Ascending aorta (tissue), 2 donors: ENCODE measurements around the gene EGFL7. TPM values are rescaled to one million over a fixed set of nuclear protein-coding genes. Genes with fewer than 3 reads are reported as not detected.

Source experiments
- DNase-seq, 2 donors: peaks; one replicate each; pipeline ENCODE4 v3.0.0-alpha.2; 2019; ENCODE audit warnings: low spot score in 2 of 2
- H3K27ac ChIP-seq, 2 donors: fragments of 200-600 bp; sonication (generic); one replicate each; pipeline ENCODE4 v1.5.1; 2016 to 2017; ENCODE audit warnings: mild to moderate bottlenecking in 1 of 2
- H3K27me3 ChIP-seq: fragments of 200-600 bp; sonication (generic); one replicate; pipeline ENCODE4 v1.5.1; 2017
- H3K36me3 ChIP-seq, 2 donors: fragments of 200-600 bp; sonication (generic); one replicate each; pipeline ENCODE4 v1.5.1; 2016
- H3K4me1 ChIP-seq, 2 donors: fragments of 200-600 bp; sonication (generic); one replicate each; pipeline ENCODE4 v1.5.1; 2016 to 2017; ENCODE audit warnings: mild to moderate bottlenecking in 1 of 2
- H3K4me3 ChIP-seq, 2 donors: fragments of 200-600 bp; sonication (generic); one replicate each; pipeline ENCODE4 v1.5.1; 2016 to 2017; ENCODE audit warnings: mild to moderate bottlenecking in 1 of 2
- H3K9me3 ChIP-seq, 2 donors: fragments of 200-600 bp; sonication (generic); one replicate each; pipeline ENCODE4 v1.5.1; 2016
- CTCF ChIP-seq, 3 experiments: fragments of 200-600 bp in 2 of 3; fragments of 450-650 bp in 1 of 3; sonication (generic) in 2 of 3; IDR thresholded peaks; one replicate each; pipeline ENCODE4 v1.5.1; 2016 to 2019; ENCODE audit warnings: antibody characterized with exemption in 3 of 3, mild to moderate bottlenecking in 1 of 3, moderate library complexity in 1 of 3
- intact Hi-C: fragments of 100-400 bp; cut with DNase I; formaldehyde crosslinking; loops from one replicate; pipeline ENCODE4 v1.15.1; 2023
- total RNA-seq: library from RNA; depleted of rRNA; stranded (reverse); fragments of >200 nt; gene quantifications from one replicate; pipeline ENCODE4 v1.1.0, GENCODE V29; 2016

The EGFL7 gene
- total RNA-seq, 1 donor from 2014 or later = 443 TPM

- Histone ChIP-seq H3K4me1 (peaks cover 3 to 5% of the 10 kb centered on the region in 2 donors), H3K36me3 (no peaks in the 10 kb centered on the region), H3K27ac (no peak overlapping the region), H3K9me3 (no peaks in the 10 kb centered on the region), H3K27me3 (peaks cover 7% of the 10 kb centered on the region), H3K4me3 (peak overlapping the region; percentile 44 to 65)
- peak in 1 of 3 experiments; percentile 30 for TF ChIP-seq CTCF (IDR thresholded peaks at IDR 0.05)
- no peak for DNase-seq
- intact Hi-C loops = no loop called here
These were observed 2.5 kb downstream of the EGFL7 start for GRCh38 chr9:136665111-136665703.

GRCh38 chr9:136665704-136666371 is 3.1 kb downstream of the EGFL7 start:
- Histone ChIP-seq H3K27ac (no peak overlapping the region), H3K4me3 (peak overlapping the region; percentile 45 to 65), H3K27me3 (peaks cover 7% of the 10 kb centered on the region), H3K9me3 (no peaks in the 10 kb centered on the region), H3K4me1 (peaks cover 3 to 5% of the 10 kb centered on the region in 2 donors), H3K36me3 (no peaks in the 10 kb centered on the region)
- DNase-seq = no peak
- intact Hi-C loops = no loop called here
- TF ChIP-seq CTCF (IDR thresholded peaks at IDR 0.05) = no peak

DNA sequence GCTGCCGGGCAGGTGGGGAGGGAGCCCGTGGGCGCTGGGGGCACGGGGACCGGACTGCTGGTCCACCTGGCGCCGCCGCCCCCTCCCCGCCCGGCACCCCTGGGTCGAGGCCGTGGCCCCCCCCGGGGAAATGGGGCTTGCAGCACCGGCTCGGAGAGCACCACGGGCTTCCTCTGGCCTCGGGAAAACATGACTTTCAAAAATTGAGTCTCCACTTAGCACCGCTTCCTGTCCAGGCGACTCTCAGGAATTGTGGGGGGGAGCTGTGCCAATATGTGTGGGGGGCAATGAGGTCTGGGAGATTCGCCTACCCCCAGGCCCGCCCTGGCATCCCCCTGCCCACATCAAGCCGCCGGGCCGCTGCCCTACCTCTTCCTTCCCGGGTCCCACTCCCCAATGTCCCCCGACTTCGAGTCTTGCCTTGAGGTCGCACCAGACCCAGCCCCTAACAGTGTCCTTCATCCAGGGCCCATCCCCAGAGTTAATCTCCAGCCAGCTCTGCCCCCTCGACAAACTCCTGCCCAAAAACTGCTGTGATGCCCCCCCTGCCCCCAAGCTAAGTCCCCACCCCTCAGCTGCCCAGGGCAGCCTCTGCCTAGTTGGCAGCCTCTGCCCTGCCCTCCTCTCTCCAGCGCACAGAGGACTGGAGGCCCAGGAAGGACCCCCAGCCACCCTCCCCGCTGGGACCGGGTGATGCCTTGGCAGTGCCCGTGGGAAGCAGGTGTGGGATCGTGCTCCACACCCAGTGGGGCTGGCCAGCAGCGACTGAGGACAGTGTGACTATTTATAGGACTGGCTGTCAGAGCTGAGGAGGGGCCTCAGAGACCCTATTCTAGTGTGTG is 3.9 kb downstream of the EGFL7 start:
- Histone ChIP-seq H3K27me3 (peaks cover 10% of the 10 kb centered on the region), H3K36me3 (no peaks in the 10 kb centered on the region), H3K4me1 (peaks cover 3 to 5% of the 10 kb centered on the region in 2 donors), H3K9me3 (no peaks in the 10 kb centered on the region), H3K4me3 (peak overlapping the region; percentile 45 to 53), H3K27ac (no peak overlapping the region)
- TF ChIP-seq CTCF (IDR thresholded peaks at IDR 0.05) = no peak
- DNase-seq = no peak
- intact Hi-C loops = no loop called here

DNA sequence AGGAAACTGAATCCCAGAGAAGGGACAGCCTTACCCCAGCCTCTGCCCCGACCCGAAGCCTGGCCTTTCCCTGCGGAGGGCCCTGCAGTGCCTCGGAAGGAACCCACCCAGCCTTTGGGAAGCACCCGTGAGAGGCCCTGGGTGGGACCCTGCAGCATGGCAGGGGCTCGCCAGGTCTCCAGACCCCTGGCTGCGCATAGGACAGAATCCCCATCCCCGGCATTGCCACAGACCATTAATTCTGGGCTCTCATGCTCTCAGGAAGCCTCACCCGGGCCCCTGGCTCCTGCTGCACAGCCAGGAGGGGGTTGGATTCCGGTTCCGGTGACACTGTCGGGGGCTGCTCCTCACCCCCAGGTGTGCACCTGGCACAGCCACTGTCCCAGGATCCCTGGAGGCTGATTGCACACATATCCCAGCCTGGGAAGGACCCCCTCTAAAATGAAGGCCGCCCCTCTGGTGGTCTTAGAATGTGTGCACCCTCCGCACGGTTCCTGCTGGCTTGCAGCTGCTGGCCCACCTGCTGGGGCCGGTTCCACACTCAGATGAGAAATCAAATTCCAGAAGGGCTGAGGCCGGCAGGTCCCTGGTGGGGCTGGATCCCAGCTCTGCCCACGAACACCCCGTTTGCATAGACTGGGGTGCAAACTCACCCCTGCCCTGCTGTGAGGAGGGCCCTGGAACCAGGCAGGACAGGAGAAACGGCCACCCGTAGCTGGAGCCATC is 4.7 kb downstream of the EGFL7 start:
- intact Hi-C loops = no loop called here
- TF ChIP-seq CTCF (IDR thresholded peaks at IDR 0.05) = no peak
- Histone ChIP-seq H3K4me1 (peaks cover 3 to 5% of the 10 kb centered on the region in 2 donors), H3K4me3 (peak overlapping the region; percentile 17 to 53), H3K27me3 (peaks cover 13% of the 10 kb centered on the region), H3K36me3 (no peaks in the 10 kb centered on the region), H3K27ac (no peak overlapping the region), H3K9me3 (no peaks in the 10 kb centered on the region)
- no peak for DNase-seq

DNA sequence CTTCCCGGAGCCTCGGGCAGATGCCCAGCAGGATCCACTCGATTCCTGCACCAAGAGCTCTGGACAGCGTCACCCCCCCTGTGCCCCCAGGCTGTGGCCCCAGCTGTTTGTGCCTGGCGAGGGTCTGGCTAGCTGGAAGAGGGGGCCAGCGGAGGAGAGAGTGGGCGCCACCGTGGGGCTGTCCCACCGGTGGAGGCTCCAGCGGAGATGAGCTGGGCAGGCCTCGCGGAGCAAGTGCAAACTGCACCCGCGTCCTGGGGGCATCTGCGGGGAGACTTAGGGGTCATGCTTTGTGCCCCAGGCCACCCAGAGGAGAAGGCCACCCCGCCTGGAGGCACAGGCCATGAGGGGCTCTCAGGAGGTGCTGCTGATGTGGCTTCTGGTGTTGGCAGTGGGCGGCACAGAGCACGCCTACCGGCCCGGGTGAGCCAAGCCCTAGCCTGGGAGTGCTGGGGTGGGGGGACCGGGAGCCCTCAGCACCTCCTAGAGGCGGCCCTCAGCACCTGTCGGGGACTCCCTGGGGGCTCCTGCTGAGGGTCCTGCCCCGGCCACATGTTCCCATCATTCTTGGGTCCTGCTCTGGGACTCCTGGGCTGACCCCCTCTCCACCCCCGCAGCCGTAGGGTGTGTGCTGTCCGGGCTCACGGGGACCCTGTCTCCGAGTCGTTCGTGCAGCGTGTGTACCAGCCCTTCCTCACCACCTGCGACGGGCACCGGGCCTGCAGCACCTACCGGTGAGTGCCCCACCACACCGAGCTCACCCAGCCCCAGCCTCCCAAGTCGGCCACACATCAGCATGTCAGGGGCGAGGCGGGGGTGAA is 5.4 kb downstream of the EGFL7 start:
- Histone ChIP-seq H3K27me3 (peaks cover 13% of the 10 kb centered on the region), H3K36me3 (no peaks in the 10 kb centered on the region), H3K9me3 (no peaks in the 10 kb centered on the region), H3K4me3 (peak overlapping the region in 1 of 2 donors; percentile 53), H3K27ac (no peak overlapping the region), H3K4me1 (peaks cover 3 to 5% of the 10 kb centered on the region in 2 donors)
- no peak for DNase-seq
- intact Hi-C loops = no loop called here
- no peak for TF ChIP-seq CTCF (IDR thresholded peaks at IDR 0.05)
